B cell (primary cell): Measurements from ENCODE around the gene PWWP2B. TPM values are rescaled to one million over a fixed set of nuclear protein-coding genes. Genes with fewer than 3 reads are reported as not detected.
"Not testable (repeated sequence)": the region's sequence is repeated elsewhere in the genome, so short reads cannot be mapped to it uniquely, and the experiment has no call there.

Experiments used
- ATAC-seq: fragments of 200-7000 bp; cut with Tn5 transposase; one replicate; pipeline ENCODE4 v1.10.0; 2021; ENCODE audit warnings: low read depth, mild to moderate bottlenecking, moderate number of reproducible peaks, moderate library complexity
- CTCF ChIA-PET: fragments of 350-600 bp; sonication (Branson Sonifier 250); formaldehyde crosslinking; loops from one replicate; lab custom pipeline; 2021; ENCODE audit warnings: antibody characterized with exemption, inconsistent platforms; lab: Charles Lee
- POLR2A ChIA-PET: fragments of 350-600 bp; sonication (Branson Sonifier 250); formaldehyde crosslinking; loops from one replicate; lab custom pipeline; 2021; ENCODE audit warnings: antibody characterized with exemption; lab: Charles Lee
- DNase-seq: peaks from one replicate; pipeline ENCODE4 v3.0.0; 2013
- H2AFZ ChIP-seq: 2 replicates; pipeline ENCODE4 v1.6.1; 2012; ENCODE audit warnings: mild to moderate bottlenecking, low read depth, low read length; ENCODE audit not compliant: insufficient read depth, poor library complexity, severe bottlenecking
- H3K27ac ChIP-seq, 2 donors: 1 replicate in 1 of 2; 2 replicates in 1 of 2; pipeline ENCODE4 v1.5.1; 2012 to 2013; ENCODE audit warnings: low read length in 2 of 2, mild to moderate bottlenecking in 2 of 2, moderate library complexity in 1 of 2
- H3K27me3 ChIP-seq, 4 experiments: fragments of 200-600 bp in 1 of 4; sonication (generic) in 1 of 4; replicated peaks in 1 of 4; 1 replicate in 2 of 4; 2 replicates in 2 of 4; pipeline versions ENCODE4 v1.6.1 to v1.7.0; 2013 to 2016; ENCODE audit warnings: low read length in 3 of 4, mild to moderate bottlenecking in 2 of 4, mixed read lengths in 1 of 4, moderate library complexity in 1 of 4; ENCODE audit not compliant: insufficient read depth in 4 of 4, control insufficient read depth in 3 of 4; ENCODE audit errors: control extremely low read depth in 1 of 4
- H3K36me3 ChIP-seq, 2 experiments: replicated peaks in 1 of 2; 1 replicate in 1 of 2; 2 replicates in 1 of 2; pipeline versions ENCODE4 v1.6.1 to v1.7.1; 2013; ENCODE audit warnings: low read length in 1 of 2; ENCODE audit not compliant: insufficient read depth in 2 of 2, control insufficient read depth in 1 of 2; ENCODE audit errors: control extremely low read depth in 1 of 2, extremely low read depth in 1 of 2
- H3K4me1 ChIP-seq, 2 donors: fragments of 200-600 bp in 1 of 2; sonication (generic) in 1 of 2; 1 replicate in 1 of 2; 2 replicates in 1 of 2; pipeline versions ENCODE4 v1.5.1 to v1.6.1; 2013 to 2017; ENCODE audit warnings: low read length in 2 of 2; ENCODE audit not compliant: control insufficient read depth in 2 of 2, insufficient read depth in 2 of 2
- H3K4me2 ChIP-seq: replicated peaks from 2 replicates; pipeline ENCODE3; 2012; ENCODE audit warnings: mild to moderate bottlenecking, low read depth, low read length; ENCODE audit not compliant: poor library complexity, severe bottlenecking
- H3K4me3 ChIP-seq, 5 experiments: fragments of 200-600 bp in 1 of 5; sonication (generic) in 1 of 5; 1 replicate in 3 of 5; 2 replicates in 2 of 5; pipeline versions ENCODE4 v1.5.1 to v1.7.0; 2011 to 2016; ENCODE audit warnings: low read length in 4 of 5, mild to moderate bottlenecking in 4 of 5, low read depth in 2 of 5, control low read depth in 1 of 5, moderate library complexity in 1 of 5; ENCODE audit not compliant: insufficient read depth in 1 of 5; ENCODE audit errors: control extremely low read depth in 1 of 5, extremely low read depth in 1 of 5
- H3K79me2 ChIP-seq: fragments of 200-600 bp; sonication (generic); one replicate; pipeline ENCODE4 v1.6.0; 2016; ENCODE audit warnings: low read length; ENCODE audit not compliant: control insufficient read depth, insufficient read depth
- H3K9ac ChIP-seq: fragments of 200-600 bp; sonication (generic); 2 replicates; pipeline ENCODE4 v1.6.1; 2017; ENCODE audit warnings: mild to moderate bottlenecking, low read length, moderate library complexity
- H3K9me3 ChIP-seq, 3 donors: one replicate each; pipeline versions ENCODE4 v1.6.1 to v1.7.1; 2013; ENCODE audit warnings: low read length in 2 of 3; ENCODE audit not compliant: control insufficient read depth in 2 of 3, insufficient read depth in 1 of 3; ENCODE audit errors: control extremely low read depth in 1 of 3
- H4K20me1 ChIP-seq: 2 replicates; pipeline ENCODE4 v1.6.0; 2012; ENCODE audit warnings: mild to moderate bottlenecking, low read length; ENCODE audit not compliant: insufficient read depth, control insufficient read depth, poor library complexity, severe bottlenecking
- H3K27ac Mint-ChIP-seq: one replicate; pipeline ENCODE4 v1.8.0; 2021; ENCODE audit warnings: mixed read lengths
- H3K27me3 Mint-ChIP-seq: one replicate; pipeline ENCODE4 v1.8.0; 2021; ENCODE audit warnings: mixed read lengths
- H3K4me1 Mint-ChIP-seq: one replicate; pipeline ENCODE4 v1.8.0; 2021; ENCODE audit warnings: mixed read lengths
- H3K4me3 Mint-ChIP-seq: one replicate; pipeline ENCODE4 v1.8.0; 2021; ENCODE audit warnings: mixed read lengths
- H3K9me3 Mint-ChIP-seq: one replicate; pipeline ENCODE4 v1.8.0; 2022; ENCODE audit warnings: mixed read lengths; ENCODE audit not compliant: insufficient read depth
- CTCF ChIP-seq: fragments of 200-600 bp; IDR thresholded peaks from one replicate; pipeline ENCODE4 v1.8.0; 2022; ENCODE audit warnings: antibody characterized with exemption, mild to moderate bottlenecking
- EZH2 ChIP-seq: IDR thresholded peaks from 2 replicates; pipeline ENCODE4 v1.6.1; 2012; ENCODE audit warnings: borderline replicate concordance, low read depth, mild to moderate bottlenecking, moderate library complexity, low read length; ENCODE audit not compliant: insufficient read depth, poor library complexity, severe bottlenecking
- WGBS: methylation state at CpG from one replicate; pipeline ENCODE4 v1.1.5; 2013; ENCODE audit warnings: missing lambda C conversion rate; ENCODE audit not compliant: insufficient coverage; 5-methylcytosine and 5-hydroxymethylcytosine counted together
- intact Hi-C: fragments of 100-400 bp; cut with micrococcal nuclease; formaldehyde crosslinking; loops from one replicate; pipeline ENCODE4 v1.10.0; 2022
- polyA plus RNA-seq: library from polyadenylated mRNA; depleted of rRNA; stranded (reverse); fragments of >200 nt; gene quantifications from 2 replicates; pipeline ENCODE4 v1.2.3, GENCODE V29; 2012
- total RNA-seq, 2 donors: library from RNA; stranded (reverse); fragments of 120-200 nt in 1 of 2; gene quantifications; 1 replicate in 1 of 2; 2 replicates in 1 of 2; pipeline versions ENCODE4 v1.2.3 to v1.2.4, GENCODE V29; 2013 to 2022

PWWP2B gene
- total and polyA plus RNA-seq, 2 donors (not counting 1 experiment from before 2014, with no cell fraction given), result 13.6 to 34.4 TPM

- no peak overlapping the region for H3K9ac ChIP-seq
- POLR2A ChIA-PET, result no interaction called here
- H4K20me1 ChIP-seq, result no peaks in the 10 kb centered on the region
- 96% methylated on average over 15 of the region's 15 CpGs for WGBS
- H2AFZ ChIP-seq, result no peak overlapping the region
- H3K4me1 ChIP-seq, result no peaks in the 10 kb centered on the region
- H3K27me3 ChIP-seq, result peaks cover 0 to 5% (median 1%) of the 10 kb centered on the region in 4 experiments
- no peak overlapping the region for H3K4me3 Mint-ChIP-seq
- H3K4me3 ChIP-seq, result no peak overlapping the region
- H3K9me3 ChIP-seq, result peaks cover 0 to 5% (median 0%) of the 10 kb centered on the region in 3 donors
- H3K27ac Mint-ChIP-seq, result no peak overlapping the region
- ATAC-seq, result no peak
- no peaks in the 10 kb centered on the region for H3K36me3 ChIP-seq
- DNase-seq, result no peak
- H3K4me2 ChIP-seq, result no peak overlapping the region
- no peaks in the 10 kb centered on the region for H3K4me1 Mint-ChIP-seq
- H3K27me3 Mint-ChIP-seq, result peaks cover 8% of the 10 kb centered on the region
- no peak overlapping the region for H3K27ac ChIP-seq
- CTCF ChIA-PET, result interaction anchor here (1.0 to 1.4 kb wide), 2 partner anchors 67 to 79 kb away, joined by 3 to 4 read pairs; no protein-coding TSS in a partner anchor
- H3K79me2 ChIP-seq, result no peaks in the 10 kb centered on the region
- H3K9me3 Mint-ChIP-seq, result no peaks in the 10 kb centered on the region
- TF ChIP-seq EZH2, result no peak
- TF ChIP-seq CTCF, result no peak
- intact Hi-C loops, result no loop called here
Measured at GRCh38 chr10:132376394-132376851, 20.6 kb upstream of the PWWP2B start.

- DNase-seq (no peak), ATAC-seq (no peak)
- Mint-ChIP-seq H3K9me3 (no peaks in the 10 kb centered on the region), H3K27me3 (peaks cover 4% of the 10 kb centered on the region), H3K4me1 (no peaks in the 10 kb centered on the region), H3K4me3 (no peak overlapping the region), H3K27ac (no peak overlapping the region)
- TF ChIP-seq EZH2 (no peak), CTCF (no peak)
- H3K79me2 ChIP-seq, result no peaks in the 10 kb centered on the region
- WGBS, result 95% methylated on average over 7 of the region's 7 CpGs
- H4K20me1 ChIP-seq, result no peaks in the 10 kb centered on the region
- no peaks in the 10 kb centered on the region for H3K9me3 ChIP-seq
- H3K4me3 ChIP-seq, result no peak overlapping the region
- H3K27ac ChIP-seq, result no peak overlapping the region
- H3K27me3 ChIP-seq, result no peaks in the 10 kb centered on the region
- no peak overlapping the region for H3K9ac ChIP-seq
- H3K36me3 ChIP-seq, result no peaks in the 10 kb centered on the region
- CTCF ChIA-PET, result interaction anchor here (1.0 to 1.4 kb wide), 2 partner anchors 66 to 78 kb away, joined by 3 to 4 read pairs; no protein-coding TSS in a partner anchor
- H3K4me1 ChIP-seq, result no peaks in the 10 kb centered on the region
- H2AFZ ChIP-seq, result no peak overlapping the region
- intact Hi-C loops, result no loop called here
- POLR2A ChIA-PET, result no interaction called here
- H3K4me2 ChIP-seq, result no peak overlapping the region
Measured at GRCh38 chr10:132377326-132377725, 19.7 kb upstream of the PWWP2B start.

GRCh38 chr10:132379026-132379425, 18.0 kb upstream of the PWWP2B start:
- H3K79me2 ChIP-seq, H3K36me3 ChIP-seq, H3K27me3 Mint-ChIP-seq, H2AFZ ChIP-seq, intact Hi-C loops, H3K9me3 Mint-ChIP-seq, H4K20me1 ChIP-seq, POLR2A ChIA-PET, H3K27ac ChIP-seq, H3K4me3 Mint-ChIP-seq, ATAC-seq, H3K4me2 ChIP-seq, H3K4me1 Mint-ChIP-seq, CTCF ChIA-PET, H3K4me3 ChIP-seq, H3K27me3 ChIP-seq, H3K4me1 ChIP-seq, H3K27ac Mint-ChIP-seq, H3K9ac ChIP-seq, H3K9me3 ChIP-seq, DNase-seq: not testable (repeated sequence)
- WGBS, result 96% methylated on average over 16 of the region's 16 CpGs
